H1 (cell line): ENCODE data around the gene SHROOM2. TPM values are rescaled to one million over a fixed set of nuclear protein-coding genes. Genes with fewer than 3 reads are reported as not detected.

Experiments
- CEBPB ChIP-seq: IDR thresholded peaks from 2 replicates; pipeline ENCODE4 v1.6.1; 2012; ENCODE audit warnings: low read depth, low read length
- JUND ChIP-seq: IDR thresholded peaks from 2 replicates; pipeline ENCODE4 v1.6.1; 2011; ENCODE audit warnings: mild to moderate bottlenecking, improper control_type of control experiment, low read length
- SP2 ChIP-seq: IDR thresholded peaks from 2 replicates; pipeline ENCODE4 v1.6.1; 2012; ENCODE audit warnings: mild to moderate bottlenecking, low read length, inconsistent platforms
- SUZ12 ChIP-seq: fragments of 200-600 bp; sonication (generic); IDR thresholded peaks from 2 replicates; pipeline ENCODE4 v1.6.1; 2012; ENCODE audit warnings: mild to moderate bottlenecking, inconsistent platforms, low read length, moderate library complexity, mixed read lengths
- TAF7 ChIP-seq: optimal IDR thresholded peaks from 2 replicates; pipeline ENCODE3; 2011; ENCODE audit warnings: low read depth, mild to moderate bottlenecking, inconsistent platforms, low read length, moderate library complexity, borderline replicate concordance
- TEAD4 ChIP-seq: IDR thresholded peaks from 2 replicates; pipeline ENCODE4 v1.6.1; 2012; ENCODE audit warnings: low read depth, low read length, inconsistent platforms, mixed read lengths
- polyA plus RNA-seq, 7 experiments: library from polyadenylated mRNA; depleted of rRNA in 3 of 7; stranded (reverse) in 5 of 7; unstranded in 2 of 7; fragments of >200 nt in 5 of 7; fragments of 200-250 nt in 2 of 7; gene quantifications; 1 replicate in 5 of 7; 2 replicates in 1 of 7; 4 replicates in 1 of 7; pipeline versions ENCODE4 v1.2.1 to v1.2.3, GENCODE V29; 2011 to 2013; ENCODE audit warnings: missing spikeins in 2 of 7, mixed read lengths in 2 of 7
- total RNA-seq: library from RNA; stranded (reverse); fragmentation: NEBNext Ultra II Directional; extraction: Animal tissue kit (Norgen Biotek cat#: 25700); gene quantifications from 2 replicates; pipeline ENCODE4 v1.2.1, GENCODE V29; 2021
- TF ChIP-seq, protein P1 (sequence below), 3 experiments: IDR thresholded peaks; 1 replicate in 2 of 3; 2 replicates in 1 of 3; pipeline versions ENCODE4 v1.5.1 to v1.6.1; 2011; ENCODE audit warnings: low read length in 3 of 3, mild to moderate bottlenecking in 3 of 3, inconsistent platforms in 2 of 3, low read depth in 1 of 3, moderate library complexity in 1 of 3; ENCODE audit not compliant: insufficient read depth in 1 of 3; ENCODE audit errors: control extremely low read depth in 1 of 3

The SHROOM2 gene
- total and polyA plus RNA-seq, 2 of the 8 experiments (the other 6 are each of a cell fraction or from before 2014, with no cell fraction given) = 3.4 to 14.2 TPM

- no peak for TF ChIP-seq CEBPB
- no peak for TF ChIP-seq JUND
- TF ChIP-seq, protein P1, sequence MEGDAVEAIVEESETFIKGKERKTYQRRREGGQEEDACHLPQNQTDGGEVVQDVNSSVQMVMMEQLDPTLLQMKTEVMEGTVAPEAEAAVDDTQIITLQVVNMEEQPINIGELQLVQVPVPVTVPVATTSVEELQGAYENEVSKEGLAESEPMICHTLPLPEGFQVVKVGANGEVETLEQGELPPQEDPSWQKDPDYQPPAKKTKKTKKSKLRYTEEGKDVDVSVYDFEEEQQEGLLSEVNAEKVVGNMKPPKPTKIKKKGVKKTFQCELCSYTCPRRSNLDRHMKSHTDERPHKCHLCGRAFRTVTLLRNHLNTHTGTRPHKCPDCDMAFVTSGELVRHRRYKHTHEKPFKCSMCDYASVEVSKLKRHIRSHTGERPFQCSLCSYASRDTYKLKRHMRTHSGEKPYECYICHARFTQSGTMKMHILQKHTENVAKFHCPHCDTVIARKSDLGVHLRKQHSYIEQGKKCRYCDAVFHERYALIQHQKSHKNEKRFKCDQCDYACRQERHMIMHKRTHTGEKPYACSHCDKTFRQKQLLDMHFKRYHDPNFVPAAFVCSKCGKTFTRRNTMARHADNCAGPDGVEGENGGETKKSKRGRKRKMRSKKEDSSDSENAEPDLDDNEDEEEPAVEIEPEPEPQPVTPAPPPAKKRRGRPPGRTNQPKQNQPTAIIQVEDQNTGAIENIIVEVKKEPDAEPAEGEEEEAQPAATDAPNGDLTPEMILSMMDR (IDR thresholded peaks at IDR 0.05; ENCODE audit: control extremely low read depth in 1 of 3, insufficient read depth in 1 of 3, low read depth in 1 of 3, low read length in 3 of 3) = no peak
- no peak for TF ChIP-seq SP2
- no peak for TF ChIP-seq TAF7
- no peak for TF ChIP-seq TEAD4
- no peak for TF ChIP-seq SUZ12
- TF ChIP-seq, all 59 proteins: peak for 0
Observed at GRCh38 chrX:9912351-9913145, 126.3 kb downstream of the SHROOM2 start (continued).
